ENCODE results near the gene RBM28. TPM values are rescaled to one million over a fixed set of nuclear protein-coding genes. Genes with fewer than 3 reads are reported as not detected.

Gene RBM28
- total RNA-seq, 1 donor from 2014 or later = 56.7 TPM

- H3K27me3 Mint-ChIP-seq = no peaks in the 10 kb centered on the region
- DNase-seq (ENCODE audit: low spot score, unreplicated experiment) = no peak
- TF ChIP-seq, protein P1, sequence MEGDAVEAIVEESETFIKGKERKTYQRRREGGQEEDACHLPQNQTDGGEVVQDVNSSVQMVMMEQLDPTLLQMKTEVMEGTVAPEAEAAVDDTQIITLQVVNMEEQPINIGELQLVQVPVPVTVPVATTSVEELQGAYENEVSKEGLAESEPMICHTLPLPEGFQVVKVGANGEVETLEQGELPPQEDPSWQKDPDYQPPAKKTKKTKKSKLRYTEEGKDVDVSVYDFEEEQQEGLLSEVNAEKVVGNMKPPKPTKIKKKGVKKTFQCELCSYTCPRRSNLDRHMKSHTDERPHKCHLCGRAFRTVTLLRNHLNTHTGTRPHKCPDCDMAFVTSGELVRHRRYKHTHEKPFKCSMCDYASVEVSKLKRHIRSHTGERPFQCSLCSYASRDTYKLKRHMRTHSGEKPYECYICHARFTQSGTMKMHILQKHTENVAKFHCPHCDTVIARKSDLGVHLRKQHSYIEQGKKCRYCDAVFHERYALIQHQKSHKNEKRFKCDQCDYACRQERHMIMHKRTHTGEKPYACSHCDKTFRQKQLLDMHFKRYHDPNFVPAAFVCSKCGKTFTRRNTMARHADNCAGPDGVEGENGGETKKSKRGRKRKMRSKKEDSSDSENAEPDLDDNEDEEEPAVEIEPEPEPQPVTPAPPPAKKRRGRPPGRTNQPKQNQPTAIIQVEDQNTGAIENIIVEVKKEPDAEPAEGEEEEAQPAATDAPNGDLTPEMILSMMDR (IDR thresholded peaks at IDR 0.05; ENCODE audit: unreplicated experiment) = no peak
- no peaks in the 10 kb centered on the region for H3K4me1 Mint-ChIP-seq (ENCODE audit: low read depth)
- no peak overlapping the region for H3K4me3 Mint-ChIP-seq (ENCODE audit: low read depth)
- H3K36me3 Mint-ChIP-seq (ENCODE audit: insufficient read depth) = peaks cover 20% of the 10 kb centered on the region
- H3K9me3 Mint-ChIP-seq (ENCODE audit: low read depth) = no peaks in the 10 kb centered on the region
- H3K27ac Mint-ChIP-seq = no peak overlapping the region
Observed at GRCh38 chr7:128324368-128324680, 19.4 kb downstream of the RBM28 start.

- TF ChIP-seq, protein P1 (IDR thresholded peaks at IDR 0.05; ENCODE audit: unreplicated experiment) = no peak
- Mint-ChIP-seq H3K27me3 (no peaks in the 10 kb centered on the region), H3K9me3 (ENCODE audit: low read depth) (no peaks in the 10 kb centered on the region), H3K4me1 (ENCODE audit: low read depth) (no peaks in the 10 kb centered on the region), H3K4me3 (ENCODE audit: low read depth) (no peak overlapping the region), H3K27ac (no peak overlapping the region), H3K36me3 (ENCODE audit: insufficient read depth) (peaks cover 20% of the 10 kb centered on the region)
- DNase-seq (ENCODE audit: low spot score, unreplicated experiment) = no peak
Observed at GRCh38 chr7:128323459-128324367, 20.0 kb downstream of the RBM28 start.

DNA sequence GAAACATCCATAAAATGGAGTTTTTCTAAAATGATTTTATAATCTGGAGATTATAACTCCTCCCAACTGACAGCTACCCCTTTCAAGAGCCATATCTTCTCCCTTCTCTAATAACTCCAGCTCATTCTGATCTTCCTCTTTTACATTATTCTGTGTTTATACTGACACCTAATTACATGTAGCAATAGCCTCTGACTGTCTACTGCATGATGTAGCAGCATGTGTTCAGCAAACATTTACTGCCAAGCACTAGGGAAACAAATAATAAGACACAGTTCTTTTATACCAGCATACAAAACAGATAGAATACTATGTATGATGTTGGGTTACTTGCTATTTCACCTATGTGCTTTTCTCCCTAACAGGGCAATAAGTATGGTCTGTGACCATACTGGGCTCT is 20.7 kb downstream of the RBM28 start:
- DNase-seq (ENCODE audit: low spot score, unreplicated experiment) = no peak
- Mint-ChIP-seq H3K9me3 (ENCODE audit: low read depth) (no peaks in the 10 kb centered on the region), H3K4me3 (ENCODE audit: low read depth) (no peak overlapping the region), H3K27me3 (no peaks in the 10 kb centered on the region), H3K36me3 (ENCODE audit: insufficient read depth) (peaks cover 16% of the 10 kb centered on the region), H3K4me1 (ENCODE audit: low read depth) (no peaks in the 10 kb centered on the region), H3K27ac (no peak overlapping the region)
- TF ChIP-seq, protein P1 (IDR thresholded peaks at IDR 0.05; ENCODE audit: unreplicated experiment) = no peak

DNA sequence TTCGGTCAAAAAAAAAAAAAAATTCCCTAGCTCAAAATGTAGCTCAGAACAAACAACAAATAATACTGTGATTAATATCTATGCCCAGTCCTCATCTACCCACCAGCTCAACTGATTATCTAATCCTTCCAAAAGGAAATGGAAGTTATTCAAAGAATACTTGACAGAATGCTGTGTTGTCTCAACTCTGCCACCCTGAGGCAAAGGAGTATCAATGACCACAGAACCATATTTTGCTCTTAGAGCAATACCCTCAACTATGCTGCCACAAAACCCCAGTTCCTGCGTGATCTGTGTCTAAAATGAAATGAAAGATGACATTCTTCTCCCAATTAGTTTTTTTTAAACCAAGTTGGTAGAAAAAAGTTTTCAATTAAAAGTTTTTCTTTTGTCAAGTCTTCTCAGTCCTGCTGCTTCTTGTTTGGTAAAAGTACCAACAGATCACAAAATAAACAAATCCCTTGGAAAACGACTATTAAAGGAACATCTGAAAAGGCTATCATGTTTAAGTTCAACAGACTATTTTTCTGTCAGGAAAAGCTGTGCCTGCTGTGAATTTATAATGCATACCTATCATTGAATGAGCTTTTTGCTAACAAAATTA is 21.6 kb downstream of the RBM28 start:
- H3K36me3 Mint-ChIP-seq (ENCODE audit: insufficient read depth) = peaks cover 21% of the 10 kb centered on the region
- TF ChIP-seq, protein P1 (IDR thresholded peaks at IDR 0.05; ENCODE audit: unreplicated experiment) = peak; percentile 47
- H3K9me3 Mint-ChIP-seq (ENCODE audit: low read depth) = no peaks in the 10 kb centered on the region
- H3K4me3 Mint-ChIP-seq (ENCODE audit: low read depth) = no peak overlapping the region
- no peaks in the 10 kb centered on the region for H3K27me3 Mint-ChIP-seq
- no peak for DNase-seq (ENCODE audit: low spot score, unreplicated experiment)
- H3K4me1 Mint-ChIP-seq (ENCODE audit: low read depth) = no peaks in the 10 kb centered on the region
- no peak overlapping the region for H3K27ac Mint-ChIP-seq

- Mint-ChIP-seq H3K4me3 (ENCODE audit: low read depth) (no peak overlapping the region), H3K9me3 (ENCODE audit: low read depth) (no peaks in the 10 kb centered on the region), H3K36me3 (ENCODE audit: insufficient read depth) (peaks cover 22% of the 10 kb centered on the region), H3K27ac (no peak overlapping the region), H3K4me1 (ENCODE audit: low read depth) (no peaks in the 10 kb centered on the region), H3K27me3 (no peaks in the 10 kb centered on the region)
- DNase-seq (ENCODE audit: low spot score, unreplicated experiment) = no peak
- TF ChIP-seq, protein P1 (IDR thresholded peaks at IDR 0.05; ENCODE audit: unreplicated experiment) = no peak
Observed at GRCh38 chr7:128321044-128321422, 22.7 kb downstream of the RBM28 start.
